ENCODE measurements around the gene RASA3.

Gene RASA3

GRCh38 chr13:114019367-114019766 lies 113.1 kb downstream of the RASA3 start:
- no peak for TF ChIP-seq CTCF (conservative IDR thresholded peaks at IDR 0.05; ENCODE audit: low read length)
- no peak for TF ChIP-seq EZH2phosphoT487 (IDR thresholded peaks at IDR 0.05; ENCODE audit: borderline replicate concordance)
- Histone ChIP-seq H3F3A (ENCODE audit: low read depth) (no peaks in the 10 kb centered on the region), H2AFZ (ENCODE audit: low read length) (no peak overlapping the region), H3K9me3 (ENCODE audit: insufficient read depth, low read depth, low read length) (no peaks in the 10 kb centered on the region), H3K36me3 (ENCODE audit: insufficient read depth, low read length) (peaks cover 76% of the 10 kb centered on the region; the same call in 1 of the 2 replicates), H3K9me2 (replicated peaks; ENCODE audit: low read depth, low read length) (no peaks in the 10 kb centered on the region), H3K9ac (ENCODE audit: low read depth, low read length, poor library complexity, severe bottlenecking) (no peak overlapping the region), H4K20me1 (ENCODE audit: insufficient read depth, low read length, poor library complexity, severe bottlenecking) (no peaks in the 10 kb centered on the region), H3K4me1 (ENCODE audit: insufficient read depth, low read length, poor library complexity, severe bottlenecking) (no peaks in the 10 kb centered on the region), H3K79me2 (ENCODE audit: insufficient read depth, low read length) (no peaks in the 10 kb centered on the region), H3K27me3 (ENCODE audit: insufficient read depth, low read length, poor library complexity, severe bottlenecking) (no peaks in the 10 kb centered on the region), H3K4me3 (ENCODE audit: low read length, poor library complexity, severe bottlenecking) (no peak overlapping the region), H3K4me2 (ENCODE audit: low read depth, low read length, poor library complexity, severe bottlenecking) (no peak overlapping the region)

GRCh38 chr13:114018461-114019055 lies 113.9 kb downstream of the RASA3 start:
- TF ChIP-seq CTCF (conservative IDR thresholded peaks at IDR 0.05; ENCODE audit: low read length) (no peak), EZH2phosphoT487 (IDR thresholded peaks at IDR 0.05; ENCODE audit: borderline replicate concordance) (no peak)

GRCh38 chr13:114017966-114018365 lies 114.5 kb downstream of the RASA3 start:
- Histone ChIP-seq H3K27me3 (ENCODE audit: insufficient read depth, low read length, poor library complexity, severe bottlenecking) (no peaks in the 10 kb centered on the region), H3K4me3 (ENCODE audit: low read length, poor library complexity, severe bottlenecking) (no peak overlapping the region), H3F3A (ENCODE audit: low read depth) (no peaks in the 10 kb centered on the region), H2AFZ (ENCODE audit: low read length) (no peak overlapping the region), H3K4me2 (ENCODE audit: low read depth, low read length, poor library complexity, severe bottlenecking) (no peak overlapping the region), H3K9ac (ENCODE audit: low read depth, low read length, poor library complexity, severe bottlenecking) (no peak overlapping the region), H3K9me3 (ENCODE audit: insufficient read depth, low read depth, low read length) (no peaks in the 10 kb centered on the region), H4K20me1 (ENCODE audit: insufficient read depth, low read length, poor library complexity, severe bottlenecking) (no peaks in the 10 kb centered on the region), H3K79me2 (ENCODE audit: insufficient read depth, low read length) (no peaks in the 10 kb centered on the region), H3K9me2 (replicated peaks; ENCODE audit: low read depth, low read length) (no peaks in the 10 kb centered on the region), H3K4me1 (ENCODE audit: insufficient read depth, low read length, poor library complexity, severe bottlenecking) (no peaks in the 10 kb centered on the region), H3K36me3 (ENCODE audit: insufficient read depth, low read length) (peaks cover 62% of the 10 kb centered on the region; the same call in 1 of the 2 replicates)
- TF ChIP-seq CTCF (conservative IDR thresholded peaks at IDR 0.05; ENCODE audit: low read length): no peak
- TF ChIP-seq EZH2phosphoT487 (IDR thresholded peaks at IDR 0.05; ENCODE audit: borderline replicate concordance): no peak

More at GRCh38 chr13:114018461-114019055, 113.9 kb downstream of the RASA3 start:
- Histone ChIP-seq H3K4me2 (ENCODE audit: low read depth, low read length, poor library complexity, severe bottlenecking) (no peak overlapping the region), H3K27me3 (ENCODE audit: insufficient read depth, low read length, poor library complexity, severe bottlenecking) (no peaks in the 10 kb centered on the region), H2AFZ (ENCODE audit: low read length) (no peak overlapping the region), H3K79me2 (ENCODE audit: insufficient read depth, low read length) (no peaks in the 10 kb centered on the region), H3F3A (ENCODE audit: low read depth) (no peaks in the 10 kb centered on the region), H3K4me1 (ENCODE audit: insufficient read depth, low read length, poor library complexity, severe bottlenecking) (no peaks in the 10 kb centered on the region), H3K36me3 (ENCODE audit: insufficient read depth, low read length) (peaks cover 68% of the 10 kb centered on the region; the same call in 1 of the 2 replicates), H3K9me2 (replicated peaks; ENCODE audit: low read depth, low read length) (no peaks in the 10 kb centered on the region), H3K9me3 (ENCODE audit: insufficient read depth, low read depth, low read length) (no peaks in the 10 kb centered on the region), H4K20me1 (ENCODE audit: insufficient read depth, low read length, poor library complexity, severe bottlenecking) (no peaks in the 10 kb centered on the region), H3K9ac (ENCODE audit: low read depth, low read length, poor library complexity, severe bottlenecking) (no peak overlapping the region), H3K4me3 (ENCODE audit: low read length, poor library complexity, severe bottlenecking) (no peak overlapping the region)
